IPS DF 4.7 (cell line): ENCODE measurements around the gene GPC5.
"Not testable (repeated sequence)": the region's sequence is repeated elsewhere in the genome, so short reads cannot be mapped to it uniquely, and the experiment has no call there.

Source experiments
- DNase-seq: peaks from one replicate; pipeline ENCODE4 v3.0.0-alpha.2; 2013; ENCODE audit warnings: low spot score; ENCODE audit errors: extremely low read depth

The GPC5 gene

GRCh38 chr13:91647361-91647990 lies 249.1 kb downstream of the GPC5 start:
- DNase-seq = peak; percentile 60

GRCh38 chr13:91648012-91648411 lies 249.6 kb downstream of the GPC5 start:
- DNase-seq = no peak

GRCh38 chr13:91649456-91649855 lies 251.0 kb downstream of the GPC5 start:
- DNase-seq = no peak

GRCh38 chr13:91652404-91653301 lies 254.2 kb downstream of the GPC5 start:
- DNase-seq = no peak

GRCh38 chr13:91655731-91656130 lies 257.3 kb downstream of the GPC5 start:
- DNase-seq = no peak

GRCh38 chr13:91657283-91657682 lies 258.9 kb downstream of the GPC5 start:
- no peak for DNase-seq

- no peak for DNase-seq
Observed at GRCh38 chr13:91659256-91660075, 261.0 kb downstream of the GPC5 start.

- no peak for DNase-seq
Observed at GRCh38 chr13:91660076-91660415, 261.6 kb downstream of the GPC5 start.

- no peak for DNase-seq
Observed at GRCh38 chr13:91661692-91662490, 263.5 kb downstream of the GPC5 start.

- DNase-seq = no peak
Observed at GRCh38 chr13:91664039-91664438, 265.6 kb downstream of the GPC5 start.

GRCh38 chr13:91667486-91667885 lies 269.1 kb downstream of the GPC5 start:
- DNase-seq = no peak

- no peak for DNase-seq
Observed at GRCh38 chr13:91668866-91669495, 270.6 kb downstream of the GPC5 start.

GRCh38 chr13:91674347-91674746 lies 275.9 kb downstream of the GPC5 start:
- not testable (repeated sequence) for DNase-seq

GRCh38 chr13:91684746-91685145 lies 286.3 kb downstream of the GPC5 start:
- no peak for DNase-seq

GRCh38 chr13:91690944-91691343 lies 292.5 kb downstream of the GPC5 start:
- no peak for DNase-seq

- no peak for DNase-seq
Observed at GRCh38 chr13:91693466-91693865, 295.0 kb downstream of the GPC5 start.

- DNase-seq = no peak
Observed at GRCh38 chr13:91698308-91698707, 299.9 kb downstream of the GPC5 start.

GRCh38 chr13:91698767-91699166 lies 300.3 kb downstream of the GPC5 start:
- DNase-seq = no peak

- DNase-seq = no peak
Observed at GRCh38 chr13:91699863-91700262, 301.4 kb downstream of the GPC5 start.

- DNase-seq = no peak
Observed at GRCh38 chr13:91701975-91702374, 303.6 kb downstream of the GPC5 start.

- DNase-seq = no peak
Observed at GRCh38 chr13:91702411-91702810, 304.0 kb downstream of the GPC5 start.
